Measurements from ENCODE around the gene RANBP1.
"Not testable (repeated sequence)": the region's sequence is repeated elsewhere in the genome, so short reads cannot be mapped to it uniquely, and the experiment has no call there.

The RANBP1 gene

GRCh38 chr22:20115691-20116375, at the start of gene RANBP1:
Gene RANBP1 (plus strand): TSS chr22:20116104. CDS start chr22:20116185, 81 bp downstream.
- DNase-seq (ENCODE audit: low spot score): no peak

- DNase-seq (ENCODE audit: low spot score): no peak
Measured at GRCh38 chr22:20066617-20067383, 49.1 kb upstream of the RANBP1 start.

- not testable (repeated sequence) for DNase-seq (ENCODE audit: low spot score)
Measured at GRCh38 chr22:20067384-20067682, 48.6 kb upstream of the RANBP1 start.

- no peak for DNase-seq (ENCODE audit: low spot score)
Measured at GRCh38 chr22:20068640-20069039, 47.3 kb upstream of the RANBP1 start.

GRCh38 chr22:20069331-20070042, 46.4 kb upstream of the RANBP1 start:
- DNase-seq (ENCODE audit: low spot score): no peak

GRCh38 chr22:20071524-20071972, 44.4 kb upstream of the RANBP1 start:
- DNase-seq (ENCODE audit: low spot score): no peak

GRCh38 chr22:20076627-20077172, 39.2 kb upstream of the RANBP1 start:
- DNase-seq (ENCODE audit: low spot score): no peak

GRCh38 chr22:20079745-20080444, 36.0 kb upstream of the RANBP1 start, which contains the start of gene DGCR8:
Gene DGCR8 (plus strand): TSS chr22:20080241. CDS start chr22:20085964, 5,723 bp downstream.
- peak; percentile 98 for DNase-seq (ENCODE audit: low spot score)

GRCh38 chr22:20080445-20080775, 35.5 kb upstream of the RANBP1 start:
- DNase-seq (ENCODE audit: low spot score): peak; percentile 73

GRCh38 chr22:20080776-20081654, 34.9 kb upstream of the RANBP1 start:
- DNase-seq (ENCODE audit: low spot score): peak; percentile 57

GRCh38 chr22:20083157-20083890, 32.6 kb upstream of the RANBP1 start:
- no peak for DNase-seq (ENCODE audit: low spot score)

GRCh38 chr22:20083891-20084546, 31.9 kb upstream of the RANBP1 start:
- no peak for DNase-seq (ENCODE audit: low spot score)

GRCh38 chr22:20084547-20085413, 31.1 kb upstream of the RANBP1 start:
- no peak for DNase-seq (ENCODE audit: low spot score)

GRCh38 chr22:20085651-20086050, 30.3 kb upstream of the RANBP1 start:
- no peak for DNase-seq (ENCODE audit: low spot score)

GRCh38 chr22:20086101-20086599, 29.8 kb upstream of the RANBP1 start:
- DNase-seq (ENCODE audit: low spot score): no peak

- no peak for DNase-seq (ENCODE audit: low spot score)
Measured at GRCh38 chr22:20086763-20087162, 29.1 kb upstream of the RANBP1 start.

GRCh38 chr22:20087319-20088262, 28.3 kb upstream of the RANBP1 start:
- no peak for DNase-seq (ENCODE audit: low spot score)
